ENCODE results near the gene CAPRIN1.

CAPRIN1 gene

GRCh38 chr11:34072041-34072440 is 20.5 kb downstream of the CAPRIN1 start:
- H2AFZ ChIP-seq, result no peak overlapping the region
- H3K4me2 ChIP-seq (ENCODE audit: low read length), result no peak overlapping the region
- H3K9me3 ChIP-seq (ENCODE audit: control insufficient read depth, low read length), result no peaks in the 10 kb centered on the region
- peaks cover 5% of the 10 kb centered on the region for H3K79me2 ChIP-seq
- no peaks in the 10 kb centered on the region for H3K36me3 ChIP-seq (ENCODE audit: control insufficient read depth, insufficient read depth, low read length)
- H3K4me3 ChIP-seq (ENCODE audit: low read depth, low read length), result no peak overlapping the region
- no peaks in the 10 kb centered on the region for H3K27me3 ChIP-seq (ENCODE audit: control insufficient read depth, insufficient read depth, low read length)
- H3K9ac ChIP-seq, result no peak overlapping the region
- TF ChIP-seq CTCF (IDR thresholded peaks at IDR 0.05), result no peak
- H3K4me1 ChIP-seq, result peaks cover 5% of the 10 kb centered on the region
- no peak overlapping the region for H3K27ac ChIP-seq

GRCh38 chr11:34072832-34073231 is 21.3 kb downstream of the CAPRIN1 start:
- Histone ChIP-seq H3K36me3 (ENCODE audit: control insufficient read depth, insufficient read depth, low read length) (no peaks in the 10 kb centered on the region), H3K4me1 (peaks cover 3% of the 10 kb centered on the region), H3K4me2 (ENCODE audit: low read length) (no peak overlapping the region), H3K4me3 (ENCODE audit: low read depth, low read length) (no peak overlapping the region), H3K79me2 (peaks cover 4% of the 10 kb centered on the region), H3K9me3 (ENCODE audit: control insufficient read depth, low read length) (no peaks in the 10 kb centered on the region), H2AFZ (no peak overlapping the region), H3K27ac (no peak overlapping the region), H3K9ac (no peak overlapping the region), H3K27me3 (ENCODE audit: control insufficient read depth, insufficient read depth, low read length) (no peaks in the 10 kb centered on the region)
- TF ChIP-seq CTCF (IDR thresholded peaks at IDR 0.05), result no peak

- Histone ChIP-seq H3K9ac (no peak overlapping the region), H3K36me3 (ENCODE audit: control insufficient read depth, insufficient read depth, low read length) (no peaks in the 10 kb centered on the region), H3K9me3 (ENCODE audit: control insufficient read depth, low read length) (no peaks in the 10 kb centered on the region), H3K4me2 (ENCODE audit: low read length) (no peak overlapping the region), H3K4me1 (no peaks in the 10 kb centered on the region), H3K4me3 (ENCODE audit: low read depth, low read length) (no peak overlapping the region), H3K27ac (no peak overlapping the region), H3K27me3 (ENCODE audit: control insufficient read depth, insufficient read depth, low read length) (no peaks in the 10 kb centered on the region), H3K79me2 (peaks cover 4% of the 10 kb centered on the region), H2AFZ (no peak overlapping the region)
- TF ChIP-seq CTCF (IDR thresholded peaks at IDR 0.05), result no peak
These were observed 22.9 kb downstream of the CAPRIN1 start for GRCh38 chr11:34074391-34074790.

DNA sequence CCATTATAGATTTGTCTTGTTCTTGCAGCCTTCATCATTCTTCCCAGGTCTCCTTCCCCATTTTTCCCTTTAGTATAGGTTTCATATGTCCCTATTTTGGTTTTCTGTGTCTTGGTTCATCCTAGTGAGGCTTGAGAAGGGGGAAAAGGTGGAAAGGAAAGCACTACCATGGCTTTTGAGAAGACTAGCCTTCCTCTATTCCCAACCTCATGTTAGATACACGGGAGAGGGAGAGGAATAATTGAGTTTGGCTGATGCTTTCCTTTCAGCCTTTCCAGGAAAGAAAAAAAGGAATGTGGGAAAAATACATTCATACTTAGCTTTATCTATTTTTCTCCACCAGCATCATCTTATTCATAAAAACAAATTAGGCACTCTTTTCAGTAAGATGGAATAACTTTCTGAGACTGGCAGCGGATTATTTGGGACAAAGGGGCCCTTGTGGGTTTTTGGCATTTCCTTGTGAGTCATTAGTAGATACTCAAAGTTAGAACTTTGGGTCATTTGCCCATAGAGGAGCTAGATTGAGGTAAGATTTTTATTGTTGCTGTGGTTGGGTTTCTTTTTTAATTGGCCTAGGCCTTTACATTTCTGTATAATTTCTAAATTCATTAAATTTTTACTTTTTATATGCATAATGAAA is 23.8 kb downstream of the CAPRIN1 start:
- Histone ChIP-seq H3K27me3 (ENCODE audit: control insufficient read depth, insufficient read depth, low read length) (no peaks in the 10 kb centered on the region), H3K9me3 (ENCODE audit: control insufficient read depth, low read length) (no peaks in the 10 kb centered on the region), H3K4me2 (ENCODE audit: low read length) (no peak overlapping the region), H3K27ac (no peak overlapping the region), H3K79me2 (peaks cover 4% of the 10 kb centered on the region), H3K36me3 (ENCODE audit: control insufficient read depth, insufficient read depth, low read length) (no peaks in the 10 kb centered on the region), H3K4me1 (no peaks in the 10 kb centered on the region), H2AFZ (no peak overlapping the region), H3K9ac (no peak overlapping the region), H3K4me3 (ENCODE audit: low read depth, low read length) (no peak overlapping the region)
- TF ChIP-seq CTCF (IDR thresholded peaks at IDR 0.05), result no peak

DNA sequence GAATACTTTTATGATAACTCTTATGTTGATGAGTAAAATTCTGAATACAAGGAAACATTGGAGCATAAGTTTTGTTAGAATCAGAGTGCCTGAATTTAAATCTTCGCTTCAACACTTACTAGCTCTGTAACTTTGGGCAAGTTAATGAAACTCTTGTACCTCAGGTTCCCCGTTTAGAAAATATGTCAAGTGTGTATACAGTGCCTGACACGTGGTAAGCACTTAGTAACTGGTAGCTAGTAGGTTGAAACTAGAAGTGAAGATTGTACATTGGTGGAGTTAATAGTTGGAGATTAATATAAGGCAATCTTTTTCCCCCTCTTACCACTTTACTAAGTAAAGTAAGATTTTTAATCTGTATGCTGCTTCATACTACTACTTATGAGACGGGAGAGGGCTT is 29.1 kb downstream of the CAPRIN1 start:
- Histone ChIP-seq H3K4me2 (ENCODE audit: low read length) (no peak overlapping the region), H3K27me3 (ENCODE audit: control insufficient read depth, insufficient read depth, low read length) (no peaks in the 10 kb centered on the region), H3K4me3 (ENCODE audit: low read depth, low read length) (no peak overlapping the region), H3K9me3 (ENCODE audit: control insufficient read depth, low read length) (no peaks in the 10 kb centered on the region), H3K36me3 (ENCODE audit: control insufficient read depth, insufficient read depth, low read length) (no peaks in the 10 kb centered on the region), H3K79me2 (peaks cover 4% of the 10 kb centered on the region), H2AFZ (no peak overlapping the region), H3K9ac (no peak overlapping the region), H3K27ac (no peak overlapping the region), H3K4me1 (peaks cover 4% of the 10 kb centered on the region)
- no peak for TF ChIP-seq CTCF (IDR thresholded peaks at IDR 0.05)
